K562 treated with DMSO at 1 percent for 4 hours (cell line): ENCODE measurements around the gene RDM1. TPM values are rescaled to one million over a fixed set of nuclear protein-coding genes. Genes with fewer than 3 reads are reported as not detected.

ENCODE experiments used
- total RNA-seq: library from RNA; unstranded; fragments of 300-600 nt; gene quantifications from 2 replicates; pipeline ENCODE4 v1.2.3, GENCODE V29; 2022; ENCODE audit not compliant: insufficient read depth

Gene RDM1
- 11.0 and 11.7 TPM in 2 replicates for total RNA-seq

GRCh38 chr17:35930211-35931065 lies at the start of gene RDM1:
TSS of gene RDM1 (minus strand) at chr17:35930773. CDS start at chr17:35930727, 46 bp downstream.

GRCh38 chr17:35943537-35943936 lies 13.0 kb upstream of the RDM1 start, which contains the start of gene LYZL6:
TSS of gene LYZL6 (minus strand) at chr17:35943713. CDS start at chr17:35939356, 4,357 bp downstream.

GRCh38 chr17:35879773-35880654 lies 50.6 kb downstream of the RDM1 start, which contains the start of gene CCL5:
TSS of gene CCL5 (minus strand) at chr17:35880360.

GRCh38 chr17:35868737-35869136 lies 61.8 kb downstream of the RDM1 start, which contains the start of gene HEATR9:
TSS of gene HEATR9 (minus strand) at chr17:35868891. CDS start at chr17:35868742, 149 bp downstream.

Other genes starting within 250 kb of the RDM1 start
- 0.18 TPM in 1 of 2 replicates, not detected in the other for gene RASL10B, start 199.1 kb downstream of the RDM1 start, total RNA-seq
- not detected in 2 replicates for gene GAS2L2, start 177.5 kb downstream of the RDM1 start, total RNA-seq
- not detected in 2 replicates for gene C17orf50, start 169.9 kb downstream of the RDM1 start, total RNA-seq
- gene MMP28, start 135.1 kb downstream of the RDM1 start, total RNA-seq: not detected in 2 replicates
- 163 and 198 TPM in 2 replicates for gene TAF15, start 121.3 kb downstream of the RDM1 start, total RNA-seq
- gene HEATR9, start 61.9 kb downstream of the RDM1 start, total RNA-seq: not detected in 2 replicates
- 0.86 TPM in 1 of 2 replicates, not detected in the other for gene CCL5, start 50.4 kb downstream of the RDM1 start, total RNA-seq
- not detected in 2 replicates for gene LYZL6, start 12.9 kb upstream of the RDM1 start, total RNA-seq
- gene CCL16, start 50.7 kb upstream of the RDM1 start, total RNA-seq: not detected in 2 replicates
- gene CCL14, start 56.0 kb upstream of the RDM1 start, total RNA-seq: not detected in 2 replicates
- not detected in 2 replicates for gene CCL15, start 70.8 kb upstream of the RDM1 start, total RNA-seq
- gene CCL23, start 87.2 kb upstream of the RDM1 start, total RNA-seq: not detected in 2 replicates
- not detected in 2 replicates for gene CCL18, start 133.5 kb upstream of the RDM1 start, total RNA-seq
- gene CCL3, start 159.4 kb upstream of the RDM1 start, total RNA-seq: not detected in 2 replicates
- not detected in 2 replicates for gene CCL4, start 173.1 kb upstream of the RDM1 start, total RNA-seq
- gene TBC1D3B, start 245.9 kb upstream of the RDM1 start, total RNA-seq: not detected in 2 replicates